Measurements from ENCODE around the gene ADH4. TPM values are rescaled to one million over a fixed set of nuclear protein-coding genes. Genes with fewer than 3 reads are reported as not detected.

ADH4 gene
- total RNA-seq, 1 donor from 2014 or later = 0.96 TPM

DNA sequence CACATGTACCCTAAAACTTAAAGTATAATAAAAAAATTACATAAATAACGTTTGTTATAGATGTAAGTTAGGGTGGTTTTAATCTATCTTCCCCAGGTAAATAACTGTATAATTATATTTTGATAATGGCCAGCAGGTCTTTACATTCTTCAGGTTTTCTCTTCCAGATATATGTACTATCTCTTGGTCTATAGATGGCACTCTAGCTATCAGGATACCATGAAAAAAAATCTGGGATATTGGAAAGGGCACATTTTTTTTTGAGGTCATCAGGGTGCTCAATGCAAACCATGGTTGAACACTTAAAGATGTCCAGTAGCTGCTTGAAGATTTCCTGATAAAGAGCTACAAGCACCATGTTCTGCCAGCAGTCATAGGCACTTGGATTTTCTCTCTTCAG lies 15.6 kb upstream of the ADH4 start:
- DNase-seq (ENCODE audit: low spot score in 2 of 2) = no peak
- Histone ChIP-seq H3K27me3 (no peaks in the 10 kb centered on the region), H3K4me3 (no peak overlapping the region), H3K4me1 (no peaks in the 10 kb centered on the region), H3K27ac (no peak overlapping the region), H3K36me3 (no peaks in the 10 kb centered on the region), H3K9me3 (no peaks in the 10 kb centered on the region)
- intact Hi-C loops (cut with DNase I) = no loop called here
- TF ChIP-seq, protein P1, sequence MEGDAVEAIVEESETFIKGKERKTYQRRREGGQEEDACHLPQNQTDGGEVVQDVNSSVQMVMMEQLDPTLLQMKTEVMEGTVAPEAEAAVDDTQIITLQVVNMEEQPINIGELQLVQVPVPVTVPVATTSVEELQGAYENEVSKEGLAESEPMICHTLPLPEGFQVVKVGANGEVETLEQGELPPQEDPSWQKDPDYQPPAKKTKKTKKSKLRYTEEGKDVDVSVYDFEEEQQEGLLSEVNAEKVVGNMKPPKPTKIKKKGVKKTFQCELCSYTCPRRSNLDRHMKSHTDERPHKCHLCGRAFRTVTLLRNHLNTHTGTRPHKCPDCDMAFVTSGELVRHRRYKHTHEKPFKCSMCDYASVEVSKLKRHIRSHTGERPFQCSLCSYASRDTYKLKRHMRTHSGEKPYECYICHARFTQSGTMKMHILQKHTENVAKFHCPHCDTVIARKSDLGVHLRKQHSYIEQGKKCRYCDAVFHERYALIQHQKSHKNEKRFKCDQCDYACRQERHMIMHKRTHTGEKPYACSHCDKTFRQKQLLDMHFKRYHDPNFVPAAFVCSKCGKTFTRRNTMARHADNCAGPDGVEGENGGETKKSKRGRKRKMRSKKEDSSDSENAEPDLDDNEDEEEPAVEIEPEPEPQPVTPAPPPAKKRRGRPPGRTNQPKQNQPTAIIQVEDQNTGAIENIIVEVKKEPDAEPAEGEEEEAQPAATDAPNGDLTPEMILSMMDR (IDR thresholded peaks at IDR 0.05) = no peak

DNA sequence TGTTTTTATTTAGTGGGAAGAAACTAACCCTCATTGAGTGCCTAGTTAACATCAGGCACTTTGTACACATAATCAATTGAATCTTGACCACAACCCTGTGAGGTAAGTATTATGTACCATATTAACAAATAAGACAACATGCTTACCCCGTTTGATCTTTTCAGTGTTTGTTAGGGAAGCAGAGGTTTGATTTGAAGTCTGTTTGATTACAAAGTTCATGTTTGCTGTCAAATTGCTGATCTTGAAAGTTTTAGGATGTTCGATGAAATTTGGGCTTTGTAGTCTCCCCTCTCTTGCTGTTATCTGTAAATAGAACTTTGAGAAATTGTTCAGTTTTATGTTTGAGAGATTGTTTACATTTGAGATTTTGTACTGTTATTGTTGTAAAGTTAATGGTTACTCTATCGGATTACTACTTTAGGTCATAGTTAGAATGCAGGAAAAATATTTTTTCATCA lies 13.4 kb upstream of the ADH4 start:
- no peak for DNase-seq (ENCODE audit: low spot score in 2 of 2)
- TF ChIP-seq, protein P1 (IDR thresholded peaks at IDR 0.05) = no peak
- Histone ChIP-seq H3K9me3 (no peaks in the 10 kb centered on the region), H3K36me3 (no peaks in the 10 kb centered on the region), H3K27me3 (no peaks in the 10 kb centered on the region), H3K27ac (no peak overlapping the region), H3K4me1 (no peaks in the 10 kb centered on the region), H3K4me3 (no peak overlapping the region)
- intact Hi-C loops (cut with DNase I) = no loop called here

DNA sequence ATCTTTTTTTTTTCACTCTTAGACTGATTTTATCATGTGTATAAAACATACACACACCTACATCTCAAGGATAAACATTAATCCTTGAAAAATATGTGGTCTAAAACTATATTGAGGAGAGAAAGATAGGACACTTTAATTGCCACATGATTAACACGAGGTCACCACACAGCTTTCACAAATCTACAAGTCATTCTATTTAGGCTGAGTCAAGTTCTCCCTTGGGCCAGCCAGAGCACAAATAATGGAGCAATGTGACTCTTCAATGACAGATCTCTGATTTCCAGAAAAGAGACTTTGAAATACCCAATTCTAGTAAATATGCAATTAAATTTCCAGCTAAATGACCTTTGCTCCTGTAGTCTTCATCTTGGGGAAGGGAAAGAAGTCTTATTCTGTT lies 12.9 kb upstream of the ADH4 start:
- intact Hi-C loops (cut with DNase I) = no loop called here
- Histone ChIP-seq H3K36me3 (no peaks in the 10 kb centered on the region), H3K4me1 (no peaks in the 10 kb centered on the region), H3K4me3 (no peak overlapping the region), H3K27ac (no peak overlapping the region), H3K27me3 (no peaks in the 10 kb centered on the region), H3K9me3 (no peaks in the 10 kb centered on the region)
- DNase-seq (ENCODE audit: low spot score in 2 of 2) = no peak
- TF ChIP-seq, protein P1 (IDR thresholded peaks at IDR 0.05) = no peak

DNA sequence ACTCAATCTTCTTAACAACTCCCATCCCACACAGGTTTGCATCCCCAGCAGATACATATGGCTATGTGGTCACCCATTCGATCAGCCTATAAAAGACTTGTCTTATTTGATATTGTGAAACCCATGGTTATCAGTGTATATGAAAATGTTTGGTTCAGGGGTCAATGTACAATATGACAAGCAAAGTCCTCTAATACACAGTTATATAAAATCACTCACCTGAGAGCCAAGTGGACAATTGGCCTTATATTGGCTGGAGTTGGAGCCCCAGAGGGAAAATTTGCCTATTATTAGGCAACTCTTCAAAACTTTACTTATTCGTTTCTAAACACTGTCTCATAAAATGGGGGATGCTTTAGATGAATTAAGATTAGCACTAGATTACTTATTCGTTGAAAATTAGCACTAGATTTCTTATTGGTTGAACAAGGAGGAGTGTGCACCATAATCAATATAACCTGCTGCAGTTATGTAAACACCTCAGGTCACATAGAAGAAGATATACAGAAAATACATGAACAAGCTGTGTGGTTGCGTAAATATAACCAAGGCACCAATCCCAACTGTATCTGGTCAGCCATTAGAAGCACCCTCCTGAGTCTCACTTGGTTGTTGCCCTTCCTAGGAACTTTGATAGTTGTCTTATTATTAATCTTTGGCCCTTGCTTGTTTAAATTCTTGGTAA lies 10.7 kb upstream of the ADH4 start:
- Histone ChIP-seq H3K27ac (no peak overlapping the region), H3K4me3 (no peak overlapping the region), H3K4me1 (peaks cover 0 to 7% of the 10 kb centered on the region in 2 donors), H3K36me3 (no peaks in the 10 kb centered on the region), H3K9me3 (no peaks in the 10 kb centered on the region), H3K27me3 (no peaks in the 10 kb centered on the region)
- DNase-seq (ENCODE audit: low spot score in 2 of 2) = no peak
- intact Hi-C loops (cut with DNase I) = no loop called here
- TF ChIP-seq, protein P1 (IDR thresholded peaks at IDR 0.05) = no peak

DNA sequence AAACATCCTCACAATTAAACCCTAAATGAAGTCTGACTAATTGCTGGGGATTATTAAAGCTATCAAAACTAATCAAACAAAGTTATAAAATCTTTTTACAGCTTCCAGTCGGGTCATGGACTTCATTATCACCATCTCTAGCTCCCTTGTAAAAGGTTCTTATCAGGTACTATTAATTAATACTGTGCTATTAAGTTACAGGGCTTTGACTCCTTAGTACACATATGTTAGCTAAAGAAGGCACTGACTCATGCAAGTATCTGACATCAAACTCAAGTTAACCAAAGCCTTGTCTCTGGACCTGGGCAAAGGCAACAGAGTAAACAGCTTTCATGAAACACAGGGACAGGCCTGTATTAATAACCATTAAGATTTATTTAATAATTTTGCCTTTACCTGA lies 7.9 kb upstream of the ADH4 start:
- intact Hi-C loops (cut with DNase I) = no loop called here
- TF ChIP-seq, protein P1 (IDR thresholded peaks at IDR 0.05) = no peak
- H3K9me3 ChIP-seq = no peaks in the 10 kb centered on the region
- no peaks in the 10 kb centered on the region for H3K27me3 ChIP-seq
- DNase-seq (ENCODE audit: low spot score in 2 of 2) = no peak
- no peak overlapping the region for H3K4me3 ChIP-seq
- no peaks in the 10 kb centered on the region for H3K36me3 ChIP-seq
- H3K4me1 ChIP-seq = peaks cover 0 to 8% of the 10 kb centered on the region in 2 donors
- H3K27ac ChIP-seq = no peak overlapping the region
